ENCODE measurements around the gene NSUN4. TPM values are rescaled to one million over a fixed set of nuclear protein-coding genes. Genes with fewer than 3 reads are reported as not detected.
"Not testable (repeated sequence)": the region's sequence is repeated elsewhere in the genome, so short reads cannot be mapped to it uniquely, and the experiment has no call there.

Gene NSUN4
- total and polyA plus RNA-seq, 4 experiments from 2014 or later: 7.7 to 26.9 (median 22.5) TPM

- DNase-seq: no peak
- Histone ChIP-seq H3K9me3 (ENCODE audit: control insufficient read depth in 1 of 2, low read length in 2 of 2) (no peaks in the 10 kb centered on the region), H3K4me3 (ENCODE audit: low read length in 2 of 2) (no peak overlapping the region), H3K27ac (ENCODE audit: low read depth, low read length) (no peak overlapping the region), H3K4me1 (ENCODE audit: insufficient read depth, low read length) (no peaks in the 10 kb centered on the region), H3K36me3 (ENCODE audit: insufficient read depth, low read length) (peaks cover 28% of the 10 kb centered on the region), H3K27me3 (ENCODE audit: insufficient read depth, low read length) (no peaks in the 10 kb centered on the region)
- Mint-ChIP-seq H3K4me1 (no peaks in the 10 kb centered on the region), H3K36me3 (peaks cover 24 to 38% of the 10 kb centered on the region in 2 donors), H3K4me3 (no peak overlapping the region), H3K27ac (peak overlapping the region in 2 of 7 donors; percentile 4 to 19), H3K27me3 (no peaks in the 10 kb centered on the region), H3K9me3 (no peaks in the 10 kb centered on the region)
- intact Hi-C loops (cut with micrococcal nuclease): no loop called here
- ChIA-PET POLR2A (ENCODE audit: partially characterized antibody) (no interaction called here), CTCF (ENCODE audit: partially characterized antibody) (no interaction called here)
These were observed 24.8 kb upstream of the NSUN4 start for GRCh38 chr1:46315669-46316403.

GRCh38 chr1:46317323-46317722, 23.3 kb upstream of the NSUN4 start:
- H3K36me3 ChIP-seq (ENCODE audit: insufficient read depth, low read length): peaks cover 25% of the 10 kb centered on the region
- Mint-ChIP-seq H3K4me3 (no peak overlapping the region), H3K36me3 (peaks cover 21 to 30% of the 10 kb centered on the region in 2 donors), H3K27me3 (no peaks in the 10 kb centered on the region), H3K9me3 (no peaks in the 10 kb centered on the region), H3K27ac (no peak overlapping the region), H3K4me1 (no peaks in the 10 kb centered on the region)
- CTCF ChIA-PET (ENCODE audit: partially characterized antibody): interaction anchor here (0.6 kb wide), 1 partner anchor 29 kb away, joined by 3 read pairs; no protein-coding TSS in a partner anchor
- POLR2A ChIA-PET (ENCODE audit: partially characterized antibody): interaction anchor here (1.1 kb wide), 1 partner anchor 23 kb away, joined by 3 read pairs; the partner anchor contains the start of gene NSUN4
- no peak overlapping the region for H3K27ac ChIP-seq (ENCODE audit: low read depth, low read length)
- intact Hi-C loops (cut with micrococcal nuclease): no loop called here
- H3K9me3 ChIP-seq (ENCODE audit: control insufficient read depth in 1 of 2, low read length in 2 of 2): no peaks in the 10 kb centered on the region
- H3K27me3 ChIP-seq (ENCODE audit: insufficient read depth, low read length): no peaks in the 10 kb centered on the region
- H3K4me1 ChIP-seq (ENCODE audit: insufficient read depth, low read length): no peaks in the 10 kb centered on the region
- H3K4me3 ChIP-seq (ENCODE audit: low read length in 2 of 2): no peak overlapping the region
- DNase-seq: no peak

- POLR2A ChIA-PET (ENCODE audit: partially characterized antibody): interaction anchor here (0.7 kb wide), 1 partner anchor 296 kb away, joined by 3 read pairs; no protein-coding TSS in a partner anchor
These were observed 21.3 kb upstream of the NSUN4 start for GRCh38 chr1:46319301-46319700.

GRCh38 chr1:46319960-46320914, 20.4 kb upstream of the NSUN4 start:
- CTCF ChIA-PET (ENCODE audit: partially characterized antibody): interaction anchor here (1.0 kb wide), 1 partner anchor 28 kb away, joined by 5 read pairs; no protein-coding TSS in a partner anchor
- intact Hi-C loops (cut with micrococcal nuclease); POLR2A ChIA-PET (ENCODE audit: partially characterized antibody): not testable (repeated sequence)

More at GRCh38 chr1:46319301-46319700, 21.3 kb upstream of the NSUN4 start:
- H3K9me3 Mint-ChIP-seq; H3K27ac ChIP-seq (ENCODE audit: low read depth, low read length); H3K4me1 ChIP-seq (ENCODE audit: insufficient read depth, low read length); H3K27ac Mint-ChIP-seq; DNase-seq; H3K27me3 Mint-ChIP-seq; H3K4me3 Mint-ChIP-seq; H3K27me3 ChIP-seq (ENCODE audit: insufficient read depth, low read length); H3K4me1 Mint-ChIP-seq; H3K9me3 ChIP-seq (ENCODE audit: control insufficient read depth in 1 of 2, low read length in 2 of 2); intact Hi-C loops (cut with micrococcal nuclease); H3K4me3 ChIP-seq (ENCODE audit: low read length in 2 of 2): not testable (repeated sequence)
- H3K36me3 ChIP-seq (ENCODE audit: insufficient read depth, low read length): peaks cover 11% of the 10 kb centered on the region
- H3K36me3 Mint-ChIP-seq: peaks cover 15 to 17% of the 10 kb centered on the region in 2 donors
- CTCF ChIA-PET (ENCODE audit: partially characterized antibody): interaction anchor here (1.0 kb wide), 1 partner anchor 29 kb away, joined by 5 read pairs; no protein-coding TSS in a partner anchor

GRCh38 chr1:46322191-46322590, 18.4 kb upstream of the NSUN4 start:
- CTCF ChIA-PET (ENCODE audit: partially characterized antibody); H3K27ac ChIP-seq (ENCODE audit: low read depth, low read length); H3K27me3 ChIP-seq (ENCODE audit: insufficient read depth, low read length); H3K4me1 ChIP-seq (ENCODE audit: insufficient read depth, low read length); H3K4me3 Mint-ChIP-seq; H3K36me3 Mint-ChIP-seq; H3K27me3 Mint-ChIP-seq; H3K4me1 Mint-ChIP-seq; H3K36me3 ChIP-seq (ENCODE audit: insufficient read depth, low read length); H3K9me3 ChIP-seq (ENCODE audit: control insufficient read depth in 1 of 2, low read length in 2 of 2); POLR2A ChIA-PET (ENCODE audit: partially characterized antibody); H3K4me3 ChIP-seq (ENCODE audit: low read length in 2 of 2); DNase-seq; H3K9me3 Mint-ChIP-seq; intact Hi-C loops (cut with micrococcal nuclease): not testable (repeated sequence)
- H3K27ac Mint-ChIP-seq: peak overlapping the region in 2 of 7 donors; percentile 59 to 72

More at GRCh38 chr1:46319960-46320914, 20.4 kb upstream of the NSUN4 start:
- H3K4me3 ChIP-seq (ENCODE audit: low read length in 2 of 2); H3K27ac ChIP-seq (ENCODE audit: low read depth, low read length); H3K4me3 Mint-ChIP-seq; H3K27me3 Mint-ChIP-seq; DNase-seq; H3K27me3 ChIP-seq (ENCODE audit: insufficient read depth, low read length); H3K4me1 Mint-ChIP-seq; H3K36me3 ChIP-seq (ENCODE audit: insufficient read depth, low read length); H3K9me3 ChIP-seq (ENCODE audit: control insufficient read depth in 1 of 2, low read length in 2 of 2); H3K9me3 Mint-ChIP-seq; H3K4me1 ChIP-seq (ENCODE audit: insufficient read depth, low read length): not testable (repeated sequence)
- H3K27ac Mint-ChIP-seq: peak overlapping the region in 1 of 7 donors; percentile 77
- peaks cover 9 to 11% of the 10 kb centered on the region in 2 donors for H3K36me3 Mint-ChIP-seq

- POLR2A ChIA-PET (ENCODE audit: partially characterized antibody): not testable (repeated sequence)
These were observed 15.1 kb upstream of the NSUN4 start for GRCh38 chr1:46325285-46326076.

More at GRCh38 chr1:46325285-46326076, 15.1 kb upstream of the NSUN4 start:
- H3K36me3 Mint-ChIP-seq; H3K9me3 Mint-ChIP-seq; H3K4me3 ChIP-seq (ENCODE audit: low read length in 2 of 2); H3K27ac Mint-ChIP-seq; H3K4me3 Mint-ChIP-seq; H3K36me3 ChIP-seq (ENCODE audit: insufficient read depth, low read length); H3K4me1 Mint-ChIP-seq; intact Hi-C loops (cut with micrococcal nuclease); H3K27me3 Mint-ChIP-seq; H3K9me3 ChIP-seq (ENCODE audit: control insufficient read depth in 1 of 2, low read length in 2 of 2); CTCF ChIA-PET (ENCODE audit: partially characterized antibody); DNase-seq; H3K4me1 ChIP-seq (ENCODE audit: insufficient read depth, low read length); H3K27ac ChIP-seq (ENCODE audit: low read depth, low read length); H3K27me3 ChIP-seq (ENCODE audit: insufficient read depth, low read length): not testable (repeated sequence)

Measured in CD4-positive, alpha-beta memory T cell (primary cell).